Endothelial cell of umbilical vein (primary cell): ENCODE results near the gene MAN1A2. TPM values are rescaled to one million over a fixed set of nuclear protein-coding genes. Genes with fewer than 3 reads are reported as not detected.

Source experiments
- BruUV-seq: library from RNA; stranded (reverse); fragments of 400-500 nt; replicated peaks from 2 replicates; lab custom pipeline; 2021; lab: Mats Ljungman, UMichigan
- CTCF ChIA-PET: fragments of 300-600, 350-600 bp; sonication (Branson Sonifier 250); formaldehyde crosslinking; loops from one replicate; lab custom pipeline; 2021; ENCODE audit warnings: antibody characterized with exemption, inconsistent platforms; lab: Charles Lee
- POLR2A ChIA-PET: fragments of 300-600, 350-600 bp; sonication (Branson Sonifier 250); formaldehyde crosslinking; loops from one replicate; lab custom pipeline; 2021; ENCODE audit warnings: antibody characterized with exemption, inconsistent platforms; lab: Charles Lee
- DNase-seq: peaks from one replicate; pipeline ENCODE4 v3.0.0-alpha.2; 2011; ENCODE audit warnings: low read depth, low spot score
- FAIRE-seq: peaks from 2 replicates; lab custom pipeline; 2011; peaks lifted over from hg19 to GRCh38; lab: Jason Lieb, UNC
- H2AFZ ChIP-seq: 2 replicates; pipeline ENCODE4 v1.6.0; 2012; ENCODE audit warnings: low read depth, low read length, control low read depth, inconsistent platforms
- H3K27ac ChIP-seq: 2 replicates; pipeline ENCODE4 v1.5.1; 2011; ENCODE audit warnings: low read depth, mild to moderate bottlenecking, control low read depth, low read length, moderate library complexity; ENCODE audit not compliant: insufficient read depth
- H3K27me3 ChIP-seq, 2 experiments: 2 replicates each; pipeline versions ENCODE4 v1.6.0 to v1.6.1; 2011; ENCODE audit warnings: low read length in 2 of 2, mixed read lengths in 1 of 2; ENCODE audit not compliant: control insufficient read depth in 2 of 2, insufficient read depth in 2 of 2
- H3K36me3 ChIP-seq, 2 experiments: 2 replicates in 1 of 2; 3 replicates in 1 of 2; pipeline ENCODE4 v1.5.1; 2011; ENCODE audit warnings: low read length in 2 of 2, mild to moderate bottlenecking in 1 of 2, moderate library complexity in 1 of 2; ENCODE audit not compliant: control insufficient read depth in 2 of 2, insufficient read depth in 2 of 2; ENCODE audit errors: extremely low read depth in 1 of 2
- H3K4me1 ChIP-seq: 3 replicates; pipeline ENCODE4 v1.5.1; 2011; ENCODE audit warnings: mild to moderate bottlenecking, low read length; ENCODE audit not compliant: control insufficient read depth, insufficient read depth; ENCODE audit errors: extremely low read depth
- H3K4me2 ChIP-seq: 2 replicates; pipeline ENCODE4 v1.6.1; 2011; ENCODE audit warnings: low read length, control low read depth, mixed read lengths; ENCODE audit not compliant: insufficient read depth
- H3K4me3 ChIP-seq, 3 experiments: fragments of 200-600 bp in 1 of 3; sonication (generic), shearing (Covaris generic) in 1 of 3; replicated peaks in 1 of 3; 2 replicates each; pipeline ENCODE4 v1.5.1; 2011 to 2016; ENCODE audit warnings: control low read depth in 3 of 3, low read length in 3 of 3, mild to moderate bottlenecking in 2 of 3, inconsistent platforms in 1 of 3, low read depth in 1 of 3, moderate library complexity in 1 of 3; ENCODE audit not compliant: insufficient read depth in 1 of 3
- H3K79me2 ChIP-seq: 2 replicates; pipeline ENCODE4 v1.6.0; 2012; ENCODE audit warnings: low read length, inconsistent platforms; ENCODE audit not compliant: control insufficient read depth, insufficient read depth
- H3K9ac ChIP-seq: replicated peaks from 2 replicates; pipeline ENCODE3; 2011; ENCODE audit warnings: low read length, control low read depth; ENCODE audit not compliant: insufficient read depth; ENCODE audit errors: extremely low read depth
- H3K9me1 ChIP-seq: replicated peaks from 3 replicates; pipeline ENCODE4 v1.6.0; 2011; ENCODE audit warnings: mild to moderate bottlenecking, low read length; ENCODE audit not compliant: control insufficient read depth, insufficient read depth; ENCODE audit errors: extremely low read depth
- H3K9me3 ChIP-seq: replicated peaks from 2 replicates; pipeline ENCODE4 v1.5.1; 2012; ENCODE audit warnings: low read length, inconsistent platforms; ENCODE audit not compliant: control insufficient read depth, insufficient read depth
- H4K20me1 ChIP-seq: replicated peaks from 2 replicates; pipeline ENCODE3; 2011; ENCODE audit warnings: mild to moderate bottlenecking, low read length; ENCODE audit not compliant: control insufficient read depth, insufficient read depth; ENCODE audit errors: extremely low read depth
- CTCF ChIP-seq, 2 donors: IDR thresholded peaks; 1 replicate in 1 of 2; 2 replicates in 1 of 2; pipeline ENCODE4 v1.5.1; 2011; ENCODE audit warnings: low read length in 2 of 2, mild to moderate bottlenecking in 2 of 2, moderate library complexity in 2 of 2, control low read depth in 1 of 2, inconsistent platforms in 1 of 2, low read depth in 1 of 2; ENCODE audit not compliant: insufficient read depth in 1 of 2; ENCODE audit errors: extremely low read depth in 1 of 2
- EZH2 ChIP-seq: IDR thresholded peaks from 2 replicates; pipeline ENCODE4 v1.6.1; 2012; ENCODE audit warnings: borderline replicate concordance, low read depth, mild to moderate bottlenecking, moderate library complexity, low read length, inconsistent platforms; ENCODE audit not compliant: severe bottlenecking
- FOS ChIP-seq: IDR thresholded peaks from 2 replicates; pipeline ENCODE4 v1.6.1; 2011; ENCODE audit warnings: mild to moderate bottlenecking, low read length, moderate library complexity, borderline replicate concordance; ENCODE audit not compliant: insufficient read depth
- GATA2 ChIP-seq: IDR thresholded peaks from 2 replicates; pipeline ENCODE4 v1.7.0; 2011; ENCODE audit warnings: low read depth, mild to moderate bottlenecking, moderate library complexity, mixed read lengths, low read length; ENCODE audit not compliant: insufficient read length, insufficient read depth
- JUN ChIP-seq: IDR thresholded peaks from 2 replicates; pipeline ENCODE4 v1.6.1; 2011; ENCODE audit warnings: borderline replicate concordance, low read depth; ENCODE audit not compliant: insufficient read length, insufficient read depth
- MAX ChIP-seq: IDR thresholded peaks from 2 replicates; pipeline ENCODE4 v1.6.1; 2011; ENCODE audit not compliant: insufficient read depth, insufficient read length
- MYC ChIP-seq: IDR thresholded peaks from one replicate; pipeline ENCODE4 v1.6.1; 2011; ENCODE audit warnings: mild to moderate bottlenecking, low read depth, low read length
- POLR2A ChIP-seq: IDR thresholded peaks from 2 replicates; pipeline ENCODE4 v1.6.1; 2012; ENCODE audit warnings: low read depth, mild to moderate bottlenecking, control low read depth, low read length
- POLR2AphosphoS5 ChIP-seq: IDR thresholded peaks from 2 replicates; pipeline ENCODE4 v1.6.1; 2012; ENCODE audit warnings: low read depth, mild to moderate bottlenecking, control low read depth, low read length, moderate library complexity; ENCODE audit not compliant: insufficient read depth
- dilution Hi-C: fragments of 300-500 bp; cut with MboI; formaldehyde crosslinking; loops from one replicate; pipeline ENCODE4 v1.15.0; 2019; ENCODE audit warnings: low sequenced_read_pairs; ENCODE audit not compliant: extremely low pct_ligation_motif_present
- intact Hi-C: fragments of 100-400 bp; cut with micrococcal nuclease; formaldehyde crosslinking; loops from one replicate; pipeline ENCODE4 v1.10.0; 2022
- polyA plus RNA-seq, 4 experiments: library from polyadenylated mRNA; depleted of rRNA in 3 of 4; stranded (reverse) in 3 of 4; unstranded in 1 of 4; fragments of >200 nt; gene quantifications; 2 replicates each; pipeline versions ENCODE4 v1.2.1 to v1.2.3, GENCODE V29; 2011 to 2012; ENCODE audit warnings: missing spikeins in 1 of 4
- total RNA-seq: library from RNA; stranded (reverse); gene quantifications from 2 replicates; pipeline ENCODE4 v1.2.3, GENCODE V29; 2021

The MAN1A2 gene
- total and polyA plus RNA-seq, 2 donors (not counting 3 experiments of a cell fraction or from before 2014, with no cell fraction given) = 13.5 to 36.2 TPM

- Histone ChIP-seq H4K20me1 (peaks cover 2% of the 10 kb centered on the region), H3K4me1 (peaks cover 14% of the 10 kb centered on the region), H3K9me1 (no peaks in the 10 kb centered on the region), H3K4me2 (no peak overlapping the region), H3K4me3 (no peak overlapping the region), H2AFZ (no peak overlapping the region), H3K9me3 (no peaks in the 10 kb centered on the region), H3K27ac (no peak overlapping the region), H3K9ac (no peak overlapping the region), H3K79me2 (peaks cover 7% of the 10 kb centered on the region), H3K36me3 (no peaks in the 10 kb centered on the region), H3K27me3 (peaks cover 0 to 2% of the 10 kb centered on the region in 2 experiments)
- TF ChIP-seq FOS = no peak
- no peak for TF ChIP-seq EZH2
- no peak for TF ChIP-seq POLR2AphosphoS5
- TF ChIP-seq CTCF (IDR thresholded peaks at IDR 0.05; ENCODE audit: extremely low read depth in 1 of 2, insufficient read depth in 1 of 2, low read depth in 1 of 2, low read length in 2 of 2) = no peak
- TF ChIP-seq MYC = no peak
- TF ChIP-seq JUN = no peak
- no peak for TF ChIP-seq MAX
- TF ChIP-seq POLR2A = no peak
- TF ChIP-seq GATA2 = no peak
- DNase-seq = no peak
- intact Hi-C loops = loop anchor here (10.0 kb wide), 2 partner anchors 298 to 572 kb away; partner anchors contain the start of gene TTF2
- no TSS peak for BruUV-seq
- ChIA-PET CTCF (interaction anchor here (1.5 kb wide), 1 partner anchor 395 kb away, joined by 4 read pairs; no protein-coding TSS in a partner anchor), POLR2A (no interaction called here)
- FAIRE-seq = no peak
- dilution Hi-C loops = no loop called here
These were observed 4.3 kb upstream of the MAN1A2 start for GRCh38 chr1:117362986-117363385.
